ENCODE measurements around the gene TBX1.

Gene TBX1

GRCh38 chr22:19737846-19738663 lies 22.5 kb upstream of the TBX1 start:
- no peak for DNase-seq (ENCODE audit: low spot score)
- FAIRE-seq = no peak

- DNase-seq (ENCODE audit: low spot score) = no peak
- FAIRE-seq = no peak
Measured at GRCh38 chr22:19738664-19739447, 21.7 kb upstream of the TBX1 start.

GRCh38 chr22:19739448-19739895 lies 21.1 kb upstream of the TBX1 start:
- FAIRE-seq = no peak

GRCh38 chr22:19739911-19740449 lies 20.6 kb upstream of the TBX1 start:
- FAIRE-seq (no peak), DNase-seq (ENCODE audit: low spot score) (no peak)

More at GRCh38 chr22:19739448-19739895, 21.1 kb upstream of the TBX1 start:
- DNase-seq (ENCODE audit: low spot score) = no peak

GRCh38 chr22:19740586-19740985 lies 20.0 kb upstream of the TBX1 start:
- no peak for FAIRE-seq
- DNase-seq (ENCODE audit: low spot score) = no peak

- DNase-seq (ENCODE audit: low spot score) (no peak), FAIRE-seq (no peak)
Measured at GRCh38 chr22:19741053-19741452, 19.5 kb upstream of the TBX1 start.

GRCh38 chr22:19742160-19743066 lies 18.2 kb upstream of the TBX1 start:
- no peak for DNase-seq (ENCODE audit: low spot score)

GRCh38 chr22:19743081-19743480 lies 17.5 kb upstream of the TBX1 start:
- no peak for FAIRE-seq

More at GRCh38 chr22:19742160-19743066, 18.2 kb upstream of the TBX1 start:
- no peak for FAIRE-seq

GRCh38 chr22:19743651-19744050 lies 16.9 kb upstream of the TBX1 start:
- DNase-seq (ENCODE audit: low spot score) (no peak), FAIRE-seq (no peak)

More at GRCh38 chr22:19743081-19743480, 17.5 kb upstream of the TBX1 start:
- no peak for DNase-seq (ENCODE audit: low spot score)

GRCh38 chr22:19744350-19745006 lies 16.1 kb upstream of the TBX1 start:
- DNase-seq (ENCODE audit: low spot score) (no peak), FAIRE-seq (no peak)

GRCh38 chr22:19745155-19746101 lies 15.2 kb upstream of the TBX1 start:
- no peak for FAIRE-seq

GRCh38 chr22:19746726-19747125 lies 13.9 kb upstream of the TBX1 start:
- no peak for DNase-seq (ENCODE audit: low spot score)
- FAIRE-seq = no peak

More at GRCh38 chr22:19745155-19746101, 15.2 kb upstream of the TBX1 start:
- DNase-seq (ENCODE audit: low spot score) = no peak

- DNase-seq (ENCODE audit: low spot score) (no peak), FAIRE-seq (no peak)
Measured at GRCh38 chr22:19747551-19747950, 13.0 kb upstream of the TBX1 start.

- DNase-seq (ENCODE audit: low spot score) = no peak
- no peak for FAIRE-seq
Measured at GRCh38 chr22:19748139-19748538, 12.4 kb upstream of the TBX1 start.

- FAIRE-seq (no peak), DNase-seq (ENCODE audit: low spot score) (no peak)
Measured at GRCh38 chr22:19748991-19749664, 11.4 kb upstream of the TBX1 start.

GRCh38 chr22:19749876-19750275 lies 10.7 kb upstream of the TBX1 start:
- no peak for FAIRE-seq
- DNase-seq (ENCODE audit: low spot score) = no peak

GRCh38 chr22:19750507-19751490 lies 9.8 kb upstream of the TBX1 start:
- FAIRE-seq (no peak), DNase-seq (ENCODE audit: low spot score) (no peak)
